ENCODE measurements around the gene CDH13. TPM values are rescaled to one million over a fixed set of nuclear protein-coding genes. Genes with fewer than 3 reads are reported as not detected.

Gene CDH13
- total and polyA plus RNA-seq, 9 of the 15 experiments (the other 6 are each of a cell fraction or from before 2014, with no cell fraction given), result 0.03 TPM; not detected in 8

- intact Hi-C loops (cut with micrococcal nuclease) (no loop called here), in situ Hi-C loops (cut with MboI) (no loop called here)
- no peak for DNase-seq (ENCODE audit: extremely low read depth in 1 of 4, low spot score in 3 of 4)
- Histone ChIP-seq H3K27ac (ENCODE audit: extremely low read depth, low read depth, low read length) (no peak overlapping the region), H2AFZ (ENCODE audit: low read depth, low read length) (no peak overlapping the region), H3K9me1 (ENCODE audit: control insufficient read depth, insufficient read depth, low read length) (no peaks in the 10 kb centered on the region), H3K4me1 (replicated peaks in 1 of 2; ENCODE audit: control insufficient read depth in 2 of 2, insufficient read depth in 2 of 2, low read length in 2 of 2) (no peaks in the 10 kb centered on the region), H3K9me3 (replicated peaks; ENCODE audit: control insufficient read depth, insufficient read depth, low read depth, low read length) (no peaks in the 10 kb centered on the region), H3K4me2 (ENCODE audit: insufficient read depth, low read length) (no peak overlapping the region), H4K20me1 (replicated peaks; ENCODE audit: control insufficient read depth, insufficient read depth, low read length) (no peaks in the 10 kb centered on the region), H3K79me2 (ENCODE audit: control insufficient read depth, insufficient read depth, low read length) (no peaks in the 10 kb centered on the region), H3K4me3 (no peak overlapping the region), H3K27me3 (ENCODE audit: control insufficient read depth in 2 of 2, insufficient read depth in 2 of 2, low read length in 2 of 2) (no peaks in the 10 kb centered on the region), H3K9ac (ENCODE audit: insufficient read depth in 1 of 2, low read depth in 2 of 2, low read length in 2 of 2) (no peak overlapping the region), H3K36me3 (ENCODE audit: control insufficient read depth, insufficient read depth, low read length) (no peaks in the 10 kb centered on the region)
- no peak for FAIRE-seq
- BruUV-seq (replicated peaks), result no TSS peak
- TF ChIP-seq REST (IDR thresholded peaks at IDR 0.05; ENCODE audit: borderline replicate concordance) (0 out of 2 replicates have a peak, but pooled peaks have one; percentile 5), REST (CRISPR knock-in tag; IDR thresholded peaks at IDR 0.05; ENCODE audit: low read depth) (no peak), NR2F6 (CRISPR knock-in tag; IDR thresholded peaks at IDR 0.05) (no peak)
- WGBS (ENCODE audit: insufficient coverage, low coverage, missing lambda C conversion rate), result 1% methylated on average over 5 of the region's 5 CpGs
- CTCF ChIA-PET (ENCODE audit: low intra/inter-chr PET ratio), result no interaction called here
- no peak for ATAC-seq
- POLR2A ChIA-PET, result no interaction called here
Measured at GRCh38 chr16:83059237-83059636, 432.5 kb downstream of the CDH13 start.

Data from K562 (cell line).